ENCODE data around the gene TMEM47.

The TMEM47 gene

DNA sequence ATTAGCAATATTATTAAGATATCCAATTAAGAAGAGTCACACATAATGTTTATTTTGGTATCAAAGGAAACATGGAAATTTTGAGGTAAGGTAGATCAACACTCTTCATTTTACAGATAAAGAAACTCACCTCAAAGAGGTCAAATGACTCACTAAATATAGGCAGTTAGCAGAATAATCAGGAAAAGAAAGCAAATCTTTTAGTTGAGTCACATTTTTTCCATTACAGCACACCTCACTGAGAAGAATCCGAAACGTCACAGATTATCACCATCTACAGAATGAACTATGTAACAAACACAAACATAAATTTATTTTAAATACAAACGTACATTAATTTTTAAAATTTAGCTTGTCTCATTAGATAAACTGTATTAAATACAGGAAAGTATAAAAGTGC, 70.1 kb downstream of the TMEM47 start:
- no peak overlapping the region for H3K27ac ChIP-seq (replicated peaks)
- no peak for TF ChIP-seq GABPA (IDR thresholded peaks at IDR 0.05; ENCODE audit: low read depth)
- TF ChIP-seq, protein P1, sequence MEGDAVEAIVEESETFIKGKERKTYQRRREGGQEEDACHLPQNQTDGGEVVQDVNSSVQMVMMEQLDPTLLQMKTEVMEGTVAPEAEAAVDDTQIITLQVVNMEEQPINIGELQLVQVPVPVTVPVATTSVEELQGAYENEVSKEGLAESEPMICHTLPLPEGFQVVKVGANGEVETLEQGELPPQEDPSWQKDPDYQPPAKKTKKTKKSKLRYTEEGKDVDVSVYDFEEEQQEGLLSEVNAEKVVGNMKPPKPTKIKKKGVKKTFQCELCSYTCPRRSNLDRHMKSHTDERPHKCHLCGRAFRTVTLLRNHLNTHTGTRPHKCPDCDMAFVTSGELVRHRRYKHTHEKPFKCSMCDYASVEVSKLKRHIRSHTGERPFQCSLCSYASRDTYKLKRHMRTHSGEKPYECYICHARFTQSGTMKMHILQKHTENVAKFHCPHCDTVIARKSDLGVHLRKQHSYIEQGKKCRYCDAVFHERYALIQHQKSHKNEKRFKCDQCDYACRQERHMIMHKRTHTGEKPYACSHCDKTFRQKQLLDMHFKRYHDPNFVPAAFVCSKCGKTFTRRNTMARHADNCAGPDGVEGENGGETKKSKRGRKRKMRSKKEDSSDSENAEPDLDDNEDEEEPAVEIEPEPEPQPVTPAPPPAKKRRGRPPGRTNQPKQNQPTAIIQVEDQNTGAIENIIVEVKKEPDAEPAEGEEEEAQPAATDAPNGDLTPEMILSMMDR (IDR thresholded peaks at IDR 0.05; ENCODE audit: insufficient read depth, low read length): no peak
- TF ChIP-seq POLR2AphosphoS5 (IDR thresholded peaks at IDR 0.05; ENCODE audit: low read depth): no peak
- TF ChIP-seq SPI1 (IDR thresholded peaks at IDR 0.05; ENCODE audit: borderline replicate concordance, low read depth): no peak
- TF ChIP-seq, protein P2, sequence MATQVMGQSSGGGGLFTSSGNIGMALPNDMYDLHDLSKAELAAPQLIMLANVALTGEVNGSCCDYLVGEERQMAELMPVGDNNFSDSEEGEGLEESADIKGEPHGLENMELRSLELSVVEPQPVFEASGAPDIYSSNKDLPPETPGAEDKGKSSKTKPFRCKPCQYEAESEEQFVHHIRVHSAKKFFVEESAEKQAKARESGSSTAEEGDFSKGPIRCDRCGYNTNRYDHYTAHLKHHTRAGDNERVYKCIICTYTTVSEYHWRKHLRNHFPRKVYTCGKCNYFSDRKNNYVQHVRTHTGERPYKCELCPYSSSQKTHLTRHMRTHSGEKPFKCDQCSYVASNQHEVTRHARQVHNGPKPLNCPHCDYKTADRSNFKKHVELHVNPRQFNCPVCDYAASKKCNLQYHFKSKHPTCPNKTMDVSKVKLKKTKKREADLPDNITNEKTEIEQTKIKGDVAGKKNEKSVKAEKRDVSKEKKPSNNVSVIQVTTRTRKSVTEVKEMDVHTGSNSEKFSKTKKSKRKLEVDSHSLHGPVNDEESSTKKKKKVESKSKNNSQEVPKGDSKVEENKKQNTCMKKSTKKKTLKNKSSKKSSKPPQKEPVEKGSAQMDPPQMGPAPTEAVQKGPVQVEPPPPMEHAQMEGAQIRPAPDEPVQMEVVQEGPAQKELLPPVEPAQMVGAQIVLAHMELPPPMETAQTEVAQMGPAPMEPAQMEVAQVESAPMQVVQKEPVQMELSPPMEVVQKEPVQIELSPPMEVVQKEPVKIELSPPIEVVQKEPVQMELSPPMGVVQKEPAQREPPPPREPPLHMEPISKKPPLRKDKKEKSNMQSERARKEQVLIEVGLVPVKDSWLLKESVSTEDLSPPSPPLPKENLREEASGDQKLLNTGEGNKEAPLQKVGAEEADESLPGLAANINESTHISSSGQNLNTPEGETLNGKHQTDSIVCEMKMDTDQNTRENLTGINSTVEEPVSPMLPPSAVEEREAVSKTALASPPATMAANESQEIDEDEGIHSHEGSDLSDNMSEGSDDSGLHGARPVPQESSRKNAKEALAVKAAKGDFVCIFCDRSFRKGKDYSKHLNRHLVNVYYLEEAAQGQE (IDR thresholded peaks at IDR 0.05; ENCODE audit: insufficient replicate concordance, low read depth): no peak
- DNase-seq (ENCODE audit: low read depth in 1 of 2, low spot score in 1 of 2): no peak
- no peak overlapping the region for H3K4me3 ChIP-seq (replicated peaks; ENCODE audit: insufficient read depth, low read length)
- no peaks in the 10 kb centered on the region for H3K27me3 ChIP-seq (ENCODE audit: insufficient read depth, poor library complexity, severe bottlenecking)

DNA sequence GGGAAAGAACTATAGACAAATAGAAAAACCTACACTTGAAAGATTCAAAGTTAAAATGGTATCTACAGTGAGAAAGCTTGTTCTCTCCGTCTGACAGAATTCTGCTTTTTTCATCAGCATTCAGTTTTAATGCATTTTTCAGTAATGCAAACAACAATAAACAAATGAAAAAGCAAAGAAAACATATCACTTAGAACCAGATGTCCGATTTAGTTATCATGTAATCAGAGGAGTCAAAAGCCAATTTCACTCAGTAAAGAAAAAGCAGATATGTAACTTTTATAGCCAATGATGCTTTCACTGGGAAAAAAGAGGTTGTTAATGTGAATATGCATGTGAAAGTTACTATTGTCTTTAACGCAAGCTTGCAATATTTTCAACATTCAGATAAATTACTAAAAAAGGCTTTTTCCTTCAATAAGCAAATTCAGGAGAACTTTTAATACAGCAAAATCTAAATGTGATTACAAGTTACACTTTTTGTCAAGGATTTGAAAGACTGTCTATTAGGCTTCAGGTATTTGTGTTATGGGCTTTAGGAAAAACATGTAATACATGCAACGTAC, 70.7 kb downstream of the TMEM47 start:
- no peak for DNase-seq (ENCODE audit: low read depth in 1 of 2, low spot score in 1 of 2)
- TF ChIP-seq, protein P1 (IDR thresholded peaks at IDR 0.05; ENCODE audit: insufficient read depth, low read length): no peak
- TF ChIP-seq SPI1 (IDR thresholded peaks at IDR 0.05; ENCODE audit: borderline replicate concordance, low read depth) (no peak), POLR2AphosphoS5 (IDR thresholded peaks at IDR 0.05; ENCODE audit: low read depth) (no peak), GABPA (IDR thresholded peaks at IDR 0.05; ENCODE audit: low read depth) (no peak)
- TF ChIP-seq, protein P2 (IDR thresholded peaks at IDR 0.05; ENCODE audit: insufficient replicate concordance, low read depth): no peak
- no peaks in the 10 kb centered on the region for H3K27me3 ChIP-seq (ENCODE audit: insufficient read depth, poor library complexity, severe bottlenecking)
- H3K4me3 ChIP-seq (replicated peaks; ENCODE audit: insufficient read depth, low read length): no peak overlapping the region
- H3K27ac ChIP-seq (replicated peaks): no peak overlapping the region

DNA sequence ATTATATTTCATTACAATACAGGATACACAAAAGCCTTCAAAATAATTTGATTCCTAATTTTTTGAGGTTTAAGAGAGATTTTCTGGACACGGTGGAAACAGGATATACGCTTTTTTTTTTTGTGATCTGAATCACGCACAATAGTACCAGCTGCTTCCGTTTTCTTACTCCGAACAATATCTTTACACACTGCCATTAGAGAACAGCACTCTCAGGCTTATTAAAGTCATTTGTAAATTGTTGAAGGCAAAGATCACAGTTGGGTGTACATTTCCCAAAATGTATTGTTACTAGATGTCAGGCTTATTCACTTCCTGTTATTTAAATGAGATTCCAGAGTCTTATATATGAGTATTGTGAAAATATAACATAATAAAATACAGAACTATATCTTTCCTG, 71.5 kb downstream of the TMEM47 start:
- no peak overlapping the region for H3K27ac ChIP-seq (replicated peaks)
- no peak overlapping the region for H3K4me3 ChIP-seq (replicated peaks; ENCODE audit: insufficient read depth, low read length)
- no peak for DNase-seq (ENCODE audit: low read depth in 1 of 2, low spot score in 1 of 2)
- no peak for TF ChIP-seq GABPA (IDR thresholded peaks at IDR 0.05; ENCODE audit: low read depth)
- TF ChIP-seq, protein P1 (IDR thresholded peaks at IDR 0.05; ENCODE audit: insufficient read depth, low read length): no peak
- TF ChIP-seq SPI1 (IDR thresholded peaks at IDR 0.05; ENCODE audit: borderline replicate concordance, low read depth): no peak
- TF ChIP-seq POLR2AphosphoS5 (IDR thresholded peaks at IDR 0.05; ENCODE audit: low read depth): no peak
- TF ChIP-seq, protein P2 (IDR thresholded peaks at IDR 0.05; ENCODE audit: insufficient replicate concordance, low read depth): no peak
- no peaks in the 10 kb centered on the region for H3K27me3 ChIP-seq (ENCODE audit: insufficient read depth, poor library complexity, severe bottlenecking)

Data from HL-60 (cell line).